Left colon (tissue), 2 donors: ENCODE measurements around the gene EIPR1. TPM values are rescaled to one million over a fixed set of nuclear protein-coding genes. Genes with fewer than 3 reads are reported as not detected.

Experiments used
- ATAC-seq: fragments of 200-7000 bp; cut with Tn5 transposase; one replicate; pipeline ENCODE4 v1.9.1; 2020; ENCODE audit warnings: mild to moderate bottlenecking, moderate library complexity
- DNase-seq, 2 donors: peaks; one replicate each; pipeline ENCODE4 v3.0.0-alpha.2; 2020
- intact Hi-C, 2 donors: fragments of 100-400 bp; cut with DNase I in 1 of 2; cut with micrococcal nuclease in 1 of 2; formaldehyde crosslinking; loops; one replicate each; pipeline versions ENCODE4 v1.11.2 to v1.14.0; 2022; cut with DNase I, micrococcal nuclease
- total RNA-seq, 2 donors: library from RNA; stranded (reverse); fragmentation: NEBNext Ultra II Directional; extraction: Animal tissue kit (Norgen Biotek cat#: 25700); gene quantifications; one replicate each; pipeline ENCODE4 v1.2.1, GENCODE V29; 2021
- donor health status: DM: no; HTN: no; CAD: no.
- donor health status: DM: yes; HTN: yes; CAD: no.

The EIPR1 gene
- total RNA-seq, 2 donors from 2014 or later: 21.3 to 25.8 TPM

- intact Hi-C loops: no loop called here
- ATAC-seq (no peak), DNase-seq (no peak)
These were observed 130.5 kb downstream of the EIPR1 start for GRCh38 chr2:3246928-3247714.

GRCh38 chr2:3246406-3246805, 131.2 kb downstream of the EIPR1 start:
- intact Hi-C loops: no loop called here
- ATAC-seq (no peak), DNase-seq (no peak)

- intact Hi-C loops: no loop called here
- ATAC-seq: no peak
These were observed 133.1 kb downstream of the EIPR1 start for GRCh38 chr2:3244486-3244885.

GRCh38 chr2:3243804-3244203, 133.8 kb downstream of the EIPR1 start:
- no peak for ATAC-seq

More at GRCh38 chr2:3244486-3244885, 133.1 kb downstream of the EIPR1 start:
- DNase-seq: no peak

GRCh38 chr2:3242747-3243369, 134.8 kb downstream of the EIPR1 start:
- DNase-seq: no peak
- intact Hi-C loops: no loop called here
- ATAC-seq: no peak

More at GRCh38 chr2:3243804-3244203, 133.8 kb downstream of the EIPR1 start:
- intact Hi-C loops: no loop called here
- DNase-seq: no peak

- ATAC-seq (no peak), DNase-seq (no peak)
- intact Hi-C loops: no loop called here
These were observed 135.5 kb downstream of the EIPR1 start for GRCh38 chr2:3241971-3242746.

- intact Hi-C loops: no loop called here
- ATAC-seq (no peak), DNase-seq (no peak)
These were observed 138.4 kb downstream of the EIPR1 start for GRCh38 chr2:3238951-3239841.

GRCh38 chr2:3236300-3237045, 141.1 kb downstream of the EIPR1 start:
- intact Hi-C loops: no loop called here
- no peak for ATAC-seq
- no peak for DNase-seq

- ATAC-seq: peak; percentile 100
- DNase-seq: peak; percentile 39 to 60
- intact Hi-C loops: no loop called here
These were observed 143.7 kb downstream of the EIPR1 start for GRCh38 chr2:3233877-3234276.

GRCh38 chr2:3229221-3229620, 148.4 kb downstream of the EIPR1 start:
- no peak for DNase-seq
- intact Hi-C loops: no loop called here
- no peak for ATAC-seq

- DNase-seq (no peak), ATAC-seq (no peak)
- intact Hi-C loops: no loop called here
These were observed 152.9 kb downstream of the EIPR1 start for GRCh38 chr2:3224681-3225080.

GRCh38 chr2:3223080-3223923, 154.3 kb downstream of the EIPR1 start:
- intact Hi-C loops: no loop called here
- DNase-seq (no peak), ATAC-seq (no peak)

- DNase-seq (no peak), ATAC-seq (no peak)
- intact Hi-C loops: no loop called here
These were observed 155.0 kb downstream of the EIPR1 start for GRCh38 chr2:3222636-3223035.

- DNase-seq (no peak), ATAC-seq (no peak)
- intact Hi-C loops: no loop called here
These were observed 158.1 kb downstream of the EIPR1 start for GRCh38 chr2:3219536-3219935.

GRCh38 chr2:3217646-3218045, 160.0 kb downstream of the EIPR1 start:
- ATAC-seq (no peak), DNase-seq (no peak)
- intact Hi-C loops: no loop called here

- DNase-seq: no peak
- ATAC-seq: no peak
- intact Hi-C loops: no loop called here
These were observed 160.7 kb downstream of the EIPR1 start for GRCh38 chr2:3216841-3217495.
